GM12878 (cell line): ENCODE data around the gene ANKRD44. TPM values are rescaled to one million over a fixed set of nuclear protein-coding genes. Genes with fewer than 3 reads are reported as not detected.

ENCODE experiments used
- ATAC-seq: fragments of 200-7000 bp; cut with Tn5 transposase; 3 replicates; pipeline ENCODE4 v1.9.1; 2020; ENCODE audit warnings: mild to moderate bottlenecking, moderate library complexity
- BruUV-seq: library from RNA; stranded (reverse); fragments of 400-500 nt; replicated peaks from 2 replicates; lab custom pipeline; 2021; lab: Mats Ljungman, UMichigan
- CTCF ChIA-PET: fragments of 300-600 bp; sonication (Branson Sonifier 250); formaldehyde crosslinking; extraction: SDS; loops from one replicate; lab custom pipeline; 2021; ENCODE audit warnings: inconsistent platforms; lab: Yijun Ruan, JAX
- POLR2A ChIA-PET: fragments of 350-600 bp; formaldehyde crosslinking; extraction: SDS; loops from one replicate; lab custom pipeline; 2021; ENCODE audit warnings: inconsistent platforms; lab: Charles Lee
- RAD21 ChIA-PET: fragments of 300-600 bp; sonication (Branson Sonifier 250); formaldehyde crosslinking; loops from one replicate; lab custom pipeline; 2023; ENCODE audit warnings: antibody characterized with exemption; ENCODE audit not compliant: unreplicated experiment; lab: Charles Lee
- SMC1A ChIA-PET: fragments of 300-600 bp; sonication (Branson Sonifier 250); formaldehyde crosslinking; loops from one replicate; lab custom pipeline; 2023; ENCODE audit not compliant: unreplicated experiment, uncharacterized antibody; lab: Charles Lee
- DNase-seq: peaks from one replicate; pipeline ENCODE4 v3.0.0-alpha.2; 2011; ENCODE audit warnings: low read depth, low spot score
- FAIRE-seq: peaks from 3 replicates; lab custom pipeline; 2011; peaks lifted over from hg19 to GRCh38; lab: Jason Lieb, UNC
- H2AFZ ChIP-seq: 2 replicates; pipeline ENCODE4 v1.6.0; 2011; ENCODE audit warnings: low read depth, low read length, control low read depth; ENCODE audit not compliant: control insufficient read depth
- H3K27ac ChIP-seq: 2 replicates; pipeline ENCODE4 v1.5.1; 2011; ENCODE audit warnings: control low read depth; ENCODE audit not compliant: control insufficient read depth, insufficient read depth
- H3K27me3 ChIP-seq, 2 experiments: replicated peaks in 1 of 2; 2 replicates each; pipeline versions ENCODE4 v1.6.0 to v1.6.1; 2011; ENCODE audit warnings: low read length in 1 of 2; ENCODE audit not compliant: control insufficient read depth in 2 of 2, insufficient read depth in 2 of 2
- H3K36me3 ChIP-seq, 2 experiments: 2 replicates each; pipeline ENCODE4 v1.5.1; 2011; ENCODE audit warnings: low read length in 1 of 2; ENCODE audit not compliant: control insufficient read depth in 2 of 2, insufficient read depth in 2 of 2
- H3K4me1 ChIP-seq: 2 replicates; pipeline ENCODE4 v1.6.1; 2011; ENCODE audit warnings: mild to moderate bottlenecking, low read length, moderate library complexity, mixed read lengths; ENCODE audit not compliant: control insufficient read depth, insufficient read depth
- H3K4me2 ChIP-seq: 2 replicates; pipeline ENCODE4 v1.6.0; 2011; ENCODE audit warnings: control low read depth; ENCODE audit not compliant: control insufficient read depth, insufficient read depth
- H3K4me3 ChIP-seq: fragments of 200-600 bp; sonication (generic); 2 replicates; pipeline ENCODE4 v1.5.1; 2016
- H3K79me2 ChIP-seq: 2 replicates; pipeline ENCODE4 v1.6.0; 2011; ENCODE audit warnings: low read length; ENCODE audit not compliant: control insufficient read depth, insufficient read depth
- H3K9ac ChIP-seq: 2 replicates; pipeline ENCODE4 v1.8.0; 2011; ENCODE audit warnings: low read length, control low read depth, mixed read lengths; ENCODE audit not compliant: control insufficient read depth, insufficient read depth
- H3K9me3 ChIP-seq: replicated peaks from 3 replicates; pipeline ENCODE4 v1.5.1; 2011; ENCODE audit warnings: mild to moderate bottlenecking, low read length; ENCODE audit not compliant: control insufficient read depth, insufficient read depth
- H4K20me1 ChIP-seq: 2 replicates; pipeline ENCODE4 v1.6.0; 2011; ENCODE audit not compliant: control insufficient read depth, insufficient read depth
- EP300 ChIP-seq, 2 experiments: fragments of 150-350 bp in 1 of 2; IDR thresholded peaks; 2 replicates each; pipeline ENCODE4 v1.6.1; 2011 to 2012; ENCODE audit warnings: low read depth in 2 of 2, low read length in 2 of 2, borderline replicate concordance in 1 of 2, improper control_type of control experiment in 1 of 2, inconsistent platforms in 1 of 2; ENCODE audit not compliant: control insufficient read depth in 1 of 2
- FOXK2 ChIP-seq: fragments of 450-650 bp; IDR thresholded peaks from 2 replicates; pipeline ENCODE4 v1.6.1; 2017; ENCODE audit warnings: mild to moderate bottlenecking, moderate library complexity
- IRF5 ChIP-seq: fragments of 450-650 bp; IDR thresholded peaks from 2 replicates; pipeline ENCODE4 v1.6.1; 2017; ENCODE audit warnings: borderline replicate concordance
- MEF2A ChIP-seq: IDR thresholded peaks from 2 replicates; pipeline ENCODE4 v1.6.1; 2011; ENCODE audit warnings: low read depth, mild to moderate bottlenecking, low read length, moderate library complexity; ENCODE audit not compliant: insufficient read depth
- MXI1 ChIP-seq: fragments of 150-350 bp; IDR thresholded peaks from 2 replicates; pipeline ENCODE4 v1.6.1; 2011; ENCODE audit warnings: low read depth, mild to moderate bottlenecking, inconsistent platforms, low read length, improper control_type of control experiment
- NRF1 ChIP-seq: conservative IDR thresholded peaks from 2 replicates; pipeline ENCODE4 v1.6.1; 2011; ENCODE audit warnings: mild to moderate bottlenecking, low read depth, low read length, improper control_type of control experiment
- PKNOX1 ChIP-seq: fragments of 450-650 bp; IDR thresholded peaks from 2 replicates; pipeline ENCODE4 v1.6.1; 2016; ENCODE audit warnings: mild to moderate bottlenecking
- SIX5 ChIP-seq: IDR thresholded peaks from 2 replicates; pipeline ENCODE4 v1.6.1; 2011; ENCODE audit warnings: mild to moderate bottlenecking, low read depth, low read length, moderate library complexity; ENCODE audit not compliant: severe bottlenecking
- STAT1 ChIP-seq: fragments of 450-650 bp; conservative IDR thresholded peaks from 2 replicates; pipeline ENCODE4 v1.6.1; 2014; ENCODE audit warnings: antibody characterized with exemption, mild to moderate bottlenecking
- ZNF207 ChIP-seq: fragments of 450-650 bp; IDR thresholded peaks from 2 replicates; pipeline ENCODE4 v1.6.1; 2014; ENCODE audit warnings: antibody characterized with exemption, mild to moderate bottlenecking, borderline replicate concordance
- WGBS: methylation state at CpG from one replicate; pipeline ENCODE4 v1.1.6; 2016; ENCODE audit warnings: low lambda C conversion rate; ENCODE audit not compliant: insufficient replicate concordance, insufficient coverage; ENCODE audit errors: missing lambda C conversion rate; 5-methylcytosine and 5-hydroxymethylcytosine counted together
- in situ Hi-C: fragments of 300-500 bp; cut with MboI; formaldehyde crosslinking; loops from 9 replicates; pipeline ENCODE4 v1.14.3; 2018; ENCODE audit warnings: mixed read lengths
- intact Hi-C: fragments of 100-400 bp; cut with micrococcal nuclease; formaldehyde crosslinking; loops from one replicate; pipeline ENCODE4 v1.14.2; 2022; ENCODE audit not compliant: unreplicated experiment
- polyA plus RNA-seq, 11 experiments: library from polyadenylated mRNA; depleted of rRNA in 4 of 11; unstranded in 6 of 11; stranded (reverse) in 5 of 11; fragments of >200 nt; fragmentation: Nextera tagmentation in 4 of 11; fragmentation: Illumina TruSeq in 1 of 11; extraction: Ambion mirVana in 4 of 11; extraction: Trizol in 1 of 11; gene quantifications; 1 replicate in 1 of 11; 2 replicates in 10 of 11; pipeline versions ENCODE4 v1.2.1 to v1.2.3, GENCODE V29; 2011 to 2016; ENCODE audit warnings: inconsistent platforms in 2 of 11, missing spikeins in 2 of 11, low read depth in 1 of 11
- total RNA-seq, 4 experiments: library from RNA; depleted of rRNA in 3 of 4; stranded (reverse); fragments of >200 nt in 3 of 4; fragmentation: Illumina TruSeq in 1 of 4; extraction: Trizol in 1 of 4; gene quantifications; 2 replicates each; pipeline versions ENCODE4 v1.2.1 to v1.2.3, GENCODE V29; 2013 to 2021

Gene ANKRD44
- total and polyA plus RNA-seq, 10 of the 15 experiments (the other 5 are each of a cell fraction or from before 2014, with no cell fraction given), result 19.1 to 99.1 (median 59.6) TPM

GRCh38 chr2:197201874-197202273 is 108.7 kb downstream of the ANKRD44 start (continued):
- no peak for TF ChIP-seq FOXK2
- TF ChIP-seq ZNF207, result no peak
- no peak for TF ChIP-seq MEF2A
- no peak for TF ChIP-seq EP300 (IDR thresholded peaks at IDR 0.05; ENCODE audit: borderline replicate concordance in 1 of 2, control insufficient read depth in 1 of 2, low read depth in 2 of 2, low read length in 2 of 2)
- TF ChIP-seq NRF1, result no peak
- no peak for TF ChIP-seq PKNOX1
- TF ChIP-seq SIX5, result no peak
- TF ChIP-seq STAT1, result no peak
- no peak for TF ChIP-seq IRF5
- no peak for TF ChIP-seq MXI1

GRCh38 chr2:197200762-197201058 is 109.9 kb downstream of the ANKRD44 start:
- CTCF ChIA-PET, result interaction anchor here (0.7 to 11.0 kb wide), 6 partner anchors 10 to 107 kb away, joined by 3 to 119 read pairs (median 3); partner anchors contain the start of gene ANKRD44
- POLR2A ChIA-PET, result interaction anchor here (0.6 to 4.8 kb wide), 8 partner anchors 8 to 1626 kb away, joined by 3 to 41 read pairs (median 3); no protein-coding TSS in a partner anchor

More at GRCh38 chr2:197200762-197201058, 109.9 kb downstream of the ANKRD44 start:
- no peaks in the 10 kb centered on the region for H4K20me1 ChIP-seq
- no peak overlapping the region for H3K4me2 ChIP-seq
- H3K9me3 ChIP-seq, result no peaks in the 10 kb centered on the region; the same call in 2 of the 3 replicates
- DNase-seq, result no peak
- intact Hi-C loops, result no loop called here
- no peak overlapping the region for H3K9ac ChIP-seq
- H2AFZ ChIP-seq, result no peak overlapping the region
- ChIA-PET RAD21 (interaction anchor here (1.0 to 9.8 kb wide), 6 partner anchors 10 to 107 kb away, joined by 3 to 210 read pairs (median 3); partner anchors contain the start of gene ANKRD44), SMC1A (interaction anchor here (0.9 to 11.0 kb wide), 16 partner anchors 7 to 111 kb away, joined by 3 to 204 read pairs (median 6); partner anchors contain the start of gene ANKRD44)
- 0 out of 4 replicates have a peak, but pooled peaks cover 1 to 5% of the 10 kb centered on the region in 2 experiments for H3K36me3 ChIP-seq
- peak overlapping the region; percentile 87; the same call in 1 of the 2 replicates for H3K27ac ChIP-seq
- H3K79me2 ChIP-seq, result peaks cover 80% of the 10 kb centered on the region
- no peak for FAIRE-seq
- peaks cover 44% of the 10 kb centered on the region for H3K4me1 ChIP-seq
- 100% methylated on average over 1 of the region's 1 CpG for WGBS
- H3K27me3 ChIP-seq, result no peaks in the 10 kb centered on the region
- in situ Hi-C loops, result no loop called here
- no peak for ATAC-seq
- no peak overlapping the region for H3K4me3 ChIP-seq
- no peak for TF ChIP-seq ZNF207
- BruUV-seq, result no TSS peak
